LNCAP (cell line): ENCODE results near the gene UFSP1.

Experiments
- TF ChIP-seq, protein P1 (sequence below): fragments of 450-650 bp; IDR thresholded peaks from 2 replicates; pipeline ENCODE4 v1.5.1; 2017; ENCODE audit warnings: mild to moderate bottlenecking

The UFSP1 gene

DNA sequence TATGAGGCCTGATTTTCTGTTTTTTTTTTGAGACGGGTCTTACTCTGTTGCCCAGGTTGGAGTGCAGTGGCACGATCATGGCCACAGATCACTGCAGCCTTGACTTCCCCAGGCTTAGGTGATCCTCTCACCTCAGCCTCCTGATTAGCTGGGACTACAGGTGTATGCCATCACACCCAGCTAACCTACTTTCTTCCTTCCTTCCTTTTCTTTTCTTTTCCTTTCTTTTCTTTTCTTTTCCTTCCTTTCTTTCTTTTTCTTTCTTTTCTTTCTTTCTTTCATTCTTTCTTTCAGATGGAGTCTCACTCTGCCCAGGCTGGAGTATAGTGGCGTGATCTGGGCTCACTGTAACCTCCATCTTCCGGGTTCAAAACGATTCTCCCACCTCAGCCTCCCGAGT, 10.8 kb downstream of the UFSP1 start:
- TF ChIP-seq, protein P1, sequence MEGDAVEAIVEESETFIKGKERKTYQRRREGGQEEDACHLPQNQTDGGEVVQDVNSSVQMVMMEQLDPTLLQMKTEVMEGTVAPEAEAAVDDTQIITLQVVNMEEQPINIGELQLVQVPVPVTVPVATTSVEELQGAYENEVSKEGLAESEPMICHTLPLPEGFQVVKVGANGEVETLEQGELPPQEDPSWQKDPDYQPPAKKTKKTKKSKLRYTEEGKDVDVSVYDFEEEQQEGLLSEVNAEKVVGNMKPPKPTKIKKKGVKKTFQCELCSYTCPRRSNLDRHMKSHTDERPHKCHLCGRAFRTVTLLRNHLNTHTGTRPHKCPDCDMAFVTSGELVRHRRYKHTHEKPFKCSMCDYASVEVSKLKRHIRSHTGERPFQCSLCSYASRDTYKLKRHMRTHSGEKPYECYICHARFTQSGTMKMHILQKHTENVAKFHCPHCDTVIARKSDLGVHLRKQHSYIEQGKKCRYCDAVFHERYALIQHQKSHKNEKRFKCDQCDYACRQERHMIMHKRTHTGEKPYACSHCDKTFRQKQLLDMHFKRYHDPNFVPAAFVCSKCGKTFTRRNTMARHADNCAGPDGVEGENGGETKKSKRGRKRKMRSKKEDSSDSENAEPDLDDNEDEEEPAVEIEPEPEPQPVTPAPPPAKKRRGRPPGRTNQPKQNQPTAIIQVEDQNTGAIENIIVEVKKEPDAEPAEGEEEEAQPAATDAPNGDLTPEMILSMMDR: no peak

DNA sequence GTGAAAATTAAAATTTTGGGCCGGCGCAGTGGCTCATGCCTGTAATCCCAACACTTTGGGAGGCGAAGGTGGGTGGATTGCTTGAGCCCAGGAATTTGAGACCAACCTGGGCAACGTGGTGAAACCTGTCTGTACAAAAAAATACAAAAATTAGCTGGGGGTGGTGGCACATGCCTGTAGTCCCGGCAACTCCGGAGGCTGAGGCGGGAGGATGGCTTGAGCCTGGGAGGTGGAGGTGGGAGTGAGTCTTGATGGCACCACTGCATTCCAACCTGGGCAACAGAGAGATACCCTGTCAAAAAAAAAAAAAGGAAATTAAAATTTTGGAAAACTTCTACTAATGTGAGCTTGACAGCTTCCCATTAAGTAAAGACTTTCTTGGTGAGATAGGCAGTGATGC, 11.5 kb downstream of the UFSP1 start:
- TF ChIP-seq, protein P1: no peak

DNA sequence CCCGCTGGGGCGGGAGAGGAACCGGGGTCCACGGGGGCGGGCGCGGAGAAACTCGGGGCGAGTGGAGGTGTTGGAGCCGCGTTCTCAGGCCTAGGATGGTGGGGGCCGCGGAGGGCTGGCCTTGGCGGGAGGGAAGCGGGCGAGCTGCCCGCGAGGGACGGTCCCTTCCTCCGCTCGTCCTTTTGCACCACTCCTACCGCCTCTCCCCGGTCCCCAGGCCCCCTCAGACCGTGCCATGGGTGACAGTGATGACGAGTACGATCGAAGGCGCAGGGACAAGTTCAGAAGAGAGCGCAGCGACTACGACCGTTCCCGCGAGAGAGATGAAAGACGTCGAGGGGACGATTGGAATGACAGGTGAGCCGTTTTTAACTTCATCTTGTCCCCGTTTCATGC, 14.2 kb downstream of the UFSP1 start:
- TF ChIP-seq, protein P1: no peak

DNA sequence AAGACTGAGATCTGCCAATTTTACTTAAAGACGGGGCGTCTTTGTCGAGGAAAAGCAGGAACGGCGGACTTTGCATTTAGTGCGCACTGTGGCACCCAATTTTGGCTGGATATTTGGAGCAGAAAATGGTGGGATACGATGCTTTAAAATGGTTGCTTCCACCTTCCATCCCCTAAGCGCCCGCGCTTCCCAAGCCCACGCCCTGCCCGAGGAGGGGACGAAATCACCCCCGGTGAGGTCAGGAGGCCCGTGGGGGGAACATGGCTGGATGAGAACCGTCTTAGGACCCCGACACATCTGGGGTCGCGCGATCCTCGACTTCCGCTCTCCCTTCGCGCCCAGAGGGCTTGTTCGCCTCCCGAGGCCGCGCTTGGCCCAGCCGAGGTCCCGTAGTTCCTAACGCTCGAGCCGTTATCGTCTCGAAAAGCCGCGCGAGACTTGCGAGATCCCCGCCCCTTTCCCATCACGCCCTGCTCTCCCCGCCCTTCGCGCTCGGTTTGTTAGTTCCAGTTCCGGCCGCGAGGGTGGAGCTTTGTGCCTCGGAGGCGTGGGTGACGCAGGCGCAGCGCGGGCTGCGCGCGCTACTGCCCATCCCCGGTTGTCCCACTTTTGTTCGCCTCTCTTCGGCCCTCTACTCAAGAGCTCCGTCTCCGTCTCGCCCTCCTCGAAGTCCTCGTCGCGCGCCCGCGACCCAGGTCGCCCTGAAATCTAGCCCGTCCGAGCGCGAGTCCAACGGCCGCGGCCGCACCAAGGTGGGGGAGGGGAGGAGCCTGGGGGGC, 14.7 kb downstream of the UFSP1 start, which contains the start of gene SRRT:
SRRT (plus strand) TSS at position 527 of the 779 bp plus-strand sequence. CDS start 488 bp downstream, outside the sequence.
- TF ChIP-seq, protein P1: no peak

DNA sequence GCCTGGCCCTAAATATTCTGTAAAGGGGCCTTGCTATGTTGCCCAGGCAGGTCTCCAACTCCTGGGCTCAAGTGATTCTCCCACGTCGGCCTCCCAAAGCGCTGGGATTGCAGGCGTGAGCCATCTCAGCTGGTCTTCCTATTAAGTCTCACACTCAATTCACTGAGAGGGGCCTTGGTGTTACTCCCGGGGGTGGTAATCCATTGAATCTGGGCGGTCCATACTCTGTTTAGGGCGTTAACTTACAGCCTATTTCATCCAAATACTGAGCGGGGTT, 15.3 kb downstream of the UFSP1 start:
- TF ChIP-seq, protein P1: no peak

DNA sequence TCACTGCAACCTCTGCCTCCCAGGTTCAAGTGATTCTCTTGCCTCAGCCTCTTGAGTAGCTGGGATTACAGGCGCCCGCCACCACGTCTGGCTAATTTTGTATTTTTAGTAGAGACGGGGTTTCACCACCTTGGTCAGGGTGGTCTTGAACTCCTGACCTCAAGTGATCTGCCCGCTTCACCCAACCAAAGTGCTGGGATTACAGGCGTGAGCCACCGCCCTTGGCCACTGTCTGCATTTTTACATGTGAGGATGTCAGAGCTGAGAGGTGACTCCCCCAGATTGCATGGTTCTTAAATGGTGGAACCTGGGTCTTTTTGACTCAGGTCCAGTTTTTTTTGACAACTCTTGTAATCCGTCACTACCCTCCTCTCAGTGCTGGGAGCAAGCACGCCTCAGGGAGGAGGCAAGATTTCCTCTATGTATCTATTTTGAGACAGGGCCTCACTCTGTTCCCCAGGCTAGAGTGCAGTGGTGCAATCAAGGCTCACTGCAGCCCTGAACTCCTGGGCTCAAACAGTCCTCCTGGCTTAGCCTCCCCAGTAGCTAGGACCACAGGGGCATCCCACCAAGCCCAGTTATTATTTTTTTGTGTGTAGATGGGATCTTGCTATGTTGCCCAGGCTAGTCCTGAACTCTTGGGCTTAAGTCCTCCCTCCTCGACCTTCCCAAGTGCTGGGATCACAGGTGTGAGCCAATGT, 15.8 kb downstream of the UFSP1 start:
- TF ChIP-seq, protein P1: no peak

DNA sequence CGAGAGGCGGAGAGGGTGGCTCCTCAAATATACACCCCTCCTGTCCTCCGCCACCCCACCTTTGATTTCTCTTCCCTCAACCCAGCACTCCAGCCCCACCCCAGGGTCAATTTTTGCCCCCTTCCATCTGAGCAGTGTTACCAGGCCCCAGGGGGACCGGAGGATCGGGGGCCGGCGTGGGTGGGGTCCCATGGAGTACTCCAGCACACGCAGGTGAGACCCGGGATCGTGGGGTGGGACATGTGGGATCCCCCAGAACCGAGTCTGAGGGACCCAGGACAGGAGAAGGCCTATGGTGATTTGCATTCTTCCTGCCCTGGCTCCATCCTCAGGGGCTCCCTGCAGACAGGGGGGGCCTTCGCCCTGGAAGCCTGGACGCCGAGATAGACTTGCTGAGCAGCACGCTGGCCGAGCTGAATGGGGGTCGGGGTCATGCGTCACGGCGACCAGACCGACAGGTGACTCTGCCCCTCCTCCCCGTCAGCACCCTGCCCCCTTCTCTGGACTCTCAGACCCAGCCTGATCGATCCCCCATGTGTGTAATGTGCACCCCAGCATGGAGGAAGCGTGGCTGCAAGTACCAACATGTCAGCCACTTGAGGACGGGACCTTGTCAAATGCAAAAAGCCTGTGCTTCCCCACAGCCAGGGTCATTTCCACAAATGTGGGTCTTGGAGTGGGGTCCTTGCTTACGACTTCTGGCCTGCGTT, 21.6 kb downstream of the UFSP1 start:
- TF ChIP-seq, protein P1: no peak
